Urinary bladder (tissue), 4 donors: ENCODE results near the gene PDE4A. TPM values are rescaled to one million over a fixed set of nuclear protein-coding genes. Genes with fewer than 3 reads are reported as not detected.
"Not testable (repeated sequence)": the region's sequence is repeated elsewhere in the genome, so short reads cannot be mapped to it uniquely, and the experiment has no call there.

ENCODE experiments used
- DNase-seq: peaks from one replicate; pipeline ENCODE4 v3.0.0-alpha.2; 2015; ENCODE audit errors: extremely low spot score
- H3K27ac ChIP-seq: one replicate; pipeline ENCODE4 v1.5.1; 2013; ENCODE audit warnings: low read depth, mild to moderate bottlenecking, moderate library complexity
- H3K36me3 ChIP-seq: one replicate; pipeline ENCODE4 v1.6.1; 2013; ENCODE audit warnings: mild to moderate bottlenecking, moderate library complexity; ENCODE audit not compliant: insufficient read depth
- H3K4me1 ChIP-seq: one replicate; pipeline ENCODE4 v1.6.1; 2013; ENCODE audit warnings: mild to moderate bottlenecking, moderate library complexity; ENCODE audit not compliant: insufficient read depth
- H3K4me3 ChIP-seq: one replicate; pipeline ENCODE4 v1.5.1; 2013; ENCODE audit warnings: low read depth, low read length
- WGBS: extraction: QIAGEN DNeasy Blood & Tissue Kit; methylation state at CpG from one replicate; pipeline ENCODE4 v1.1.7; 2013; 5-methylcytosine and 5-hydroxymethylcytosine counted together
- polyA plus RNA-seq: library from polyadenylated mRNA; stranded (reverse); fragments of 200-250 nt; gene quantifications from one replicate; pipeline ENCODE4 v1.2.3, GENCODE V29; 2013
- total RNA-seq: library from RNA; depleted of rRNA; stranded (reverse); fragments of >200 nt; gene quantifications from one replicate; pipeline ENCODE4 v1.2.3, GENCODE V29; 2014
- donor health status: healthy with polysubstance abuse.
- donor health status: healthy.

PDE4A gene
- total and polyA plus RNA-seq, 2 donors: 5.6 to 18.6 TPM

GRCh38 chr19:10393137-10393536 lies 27.2 kb upstream of the PDE4A start:
- Histone ChIP-seq H3K4me3 (no peak overlapping the region), H3K4me1 (peaks cover 1% of the 10 kb centered on the region), H3K27ac (no peak overlapping the region), H3K36me3 (peaks cover 4% of the 10 kb centered on the region)
- 90% methylated on average over 24 of the region's 24 CpGs for WGBS
- no peak for DNase-seq

GRCh38 chr19:10395003-10395402 lies 25.3 kb upstream of the PDE4A start:
- H3K4me3 ChIP-seq: no peak overlapping the region
- H3K36me3 ChIP-seq: peaks cover 4% of the 10 kb centered on the region
- no peaks in the 10 kb centered on the region for H3K4me1 ChIP-seq
- no peak for DNase-seq
- WGBS: 92% methylated on average over 12 of the region's 12 CpGs
- no peak overlapping the region for H3K27ac ChIP-seq

GRCh38 chr19:10395436-10395835 lies 24.9 kb upstream of the PDE4A start:
- 94% methylated on average over 26 of the region's 26 CpGs for WGBS
- Histone ChIP-seq H3K36me3 (peaks cover 4% of the 10 kb centered on the region), H3K27ac (no peak overlapping the region), H3K4me3 (no peak overlapping the region), H3K4me1 (no peaks in the 10 kb centered on the region)
- DNase-seq: no peak

- Histone ChIP-seq H3K36me3 (peaks cover 4% of the 10 kb centered on the region), H3K4me3 (no peak overlapping the region), H3K4me1 (no peaks in the 10 kb centered on the region), H3K27ac (no peak overlapping the region)
- no peak for DNase-seq
- 82% methylated on average over 24 of the region's 24 CpGs for WGBS
These were observed 24.4 kb upstream of the PDE4A start for GRCh38 chr19:10395917-10396316.

- Histone ChIP-seq H3K27ac (no peak overlapping the region), H3K36me3 (peaks cover 4% of the 10 kb centered on the region), H3K4me3 (no peak overlapping the region), H3K4me1 (no peaks in the 10 kb centered on the region)
- 91% methylated on average over 9 of the region's 9 CpGs for WGBS
- no peak for DNase-seq
These were observed 21.5 kb upstream of the PDE4A start for GRCh38 chr19:10398819-10399218.

- not testable (repeated sequence) for H3K4me1 ChIP-seq, DNase-seq, H3K36me3 ChIP-seq, H3K27ac ChIP-seq, H3K4me3 ChIP-seq
- WGBS: 92% methylated on average over 8 of the region's 8 CpGs
These were observed 21.0 kb upstream of the PDE4A start for GRCh38 chr19:10399340-10399739.

- Histone ChIP-seq H3K36me3 (peaks cover 2% of the 10 kb centered on the region), H3K4me3 (no peak overlapping the region), H3K4me1 (no peaks in the 10 kb centered on the region), H3K27ac (no peak overlapping the region)
- 85% methylated on average over 8 of the region's 8 CpGs for WGBS
- no peak for DNase-seq
These were observed 20.5 kb upstream of the PDE4A start for GRCh38 chr19:10399878-10400277.

GRCh38 chr19:10402441-10403038 lies 17.8 kb upstream of the PDE4A start:
- Histone ChIP-seq H3K4me3 (peak overlapping the region; percentile 76), H3K4me1 (no peaks in the 10 kb centered on the region), H3K36me3 (no peaks in the 10 kb centered on the region), H3K27ac (no peak overlapping the region)
- no peak for DNase-seq
- WGBS: under 1% methylated on average over 15 of the region's 15 CpGs

- Histone ChIP-seq H3K36me3 (no peaks in the 10 kb centered on the region), H3K4me3 (peak within 1 kb of the TSS; percentile 76), H3K4me1 (no peaks in the 10 kb centered on the region), H3K27ac (peak within 1 kb of the TSS; percentile 60)
- peak; percentile 91 for DNase-seq
- under 1% methylated on average over 69 of the region's 69 CpGs for WGBS
These were observed 17.0 kb upstream of the PDE4A start, which contains the start of gene CDC37 for GRCh38 chr19:10403137-10404021. Gene CDC37, minus strand, starts transcription at chr19:10403542. Its CDS starts 63 bp downstream, at chr19:10403479.

GRCh38 chr19:10404888-10405820 lies 15.2 kb upstream of the PDE4A start:
- WGBS: 4% methylated on average over 43 of the region's 43 CpGs
- H3K27ac ChIP-seq: no peak overlapping the region
- no peaks in the 10 kb centered on the region for H3K36me3 ChIP-seq
- no peaks in the 10 kb centered on the region for H3K4me1 ChIP-seq
- no peak overlapping the region for H3K4me3 ChIP-seq
- no peak for DNase-seq

GRCh38 chr19:10406191-10406590 lies 14.1 kb upstream of the PDE4A start:
- DNase-seq: no peak
- Histone ChIP-seq H3K36me3 (no peaks in the 10 kb centered on the region), H3K4me3 (no peak overlapping the region), H3K27ac (no peak overlapping the region), H3K4me1 (no peaks in the 10 kb centered on the region)
- 78% methylated on average over 6 of the region's 6 CpGs for WGBS

GRCh38 chr19:10407096-10407495 lies 13.2 kb upstream of the PDE4A start:
- DNase-seq: no peak
- Histone ChIP-seq H3K4me1 (no peaks in the 10 kb centered on the region), H3K4me3 (no peak overlapping the region), H3K36me3 (no peaks in the 10 kb centered on the region), H3K27ac (no peak overlapping the region)

- no peaks in the 10 kb centered on the region for H3K4me1 ChIP-seq
These were observed 11.6 kb upstream of the PDE4A start for GRCh38 chr19:10408511-10409283.

More at GRCh38 chr19:10408511-10409283, 11.6 kb upstream of the PDE4A start:
- WGBS: 61% methylated on average over 18 of the region's 18 CpGs
- H3K36me3 ChIP-seq: no peaks in the 10 kb centered on the region
- no peak overlapping the region for H3K4me3 ChIP-seq
- H3K27ac ChIP-seq: no peak overlapping the region
- no peak for DNase-seq
